H1 (cell line): ENCODE measurements around the gene NAA10. TPM values are rescaled to one million over a fixed set of nuclear protein-coding genes. Genes with fewer than 3 reads are reported as not detected.

ENCODE experiments used
- CTCF ChIA-PET: fragments of 300-600 bp; sonication (Branson Sonifier 250); formaldehyde crosslinking; loops from one replicate; lab custom pipeline; 2021; ENCODE audit not compliant: partially characterized antibody; lab: Charles Lee
- POLR2A ChIA-PET: fragments of 300-600 bp; sonication (Branson Sonifier 250); formaldehyde crosslinking; loops from one replicate; lab custom pipeline; 2021; ENCODE audit warnings: inconsistent platforms; ENCODE audit not compliant: partially characterized antibody; lab: Charles Lee
- DNase-seq, 2 experiments: peaks; one replicate each; pipeline versions ENCODE4 v3.0.0 to v3.0.0-alpha.2; 2010 to 2022; ENCODE audit warnings: low spot score in 2 of 2, low read depth in 1 of 2, mixed read lengths in 1 of 2
- FAIRE-seq: peaks from 2 replicates; lab custom pipeline; 2011; peaks lifted over from hg19 to GRCh38; lab: Jason Lieb, UNC
- H2AFZ ChIP-seq: 2 replicates; pipeline ENCODE4 v1.8.1; 2012; ENCODE audit warnings: low read length, inconsistent platforms
- H2AK5ac ChIP-seq: 2 replicates; pipeline ENCODE4 v1.6.1; 2013; ENCODE audit warnings: low read depth, low read length
- H2BK120ac ChIP-seq: replicated peaks from 2 replicates; pipeline ENCODE3; 2013; ENCODE audit warnings: low read depth, low read length, inconsistent platforms
- H2BK12ac ChIP-seq: 2 replicates; pipeline ENCODE4 v1.6.1; 2013; ENCODE audit warnings: low read depth, low read length
- H2BK15ac ChIP-seq: 2 replicates; pipeline ENCODE4 v1.6.1; 2013; ENCODE audit warnings: low read length
- H2BK20ac ChIP-seq: 2 replicates; pipeline ENCODE4 v1.6.1; 2013; ENCODE audit warnings: low read length
- H2BK5ac ChIP-seq: 2 replicates; pipeline ENCODE4 v1.6.1; 2013; ENCODE audit warnings: low read depth, low read length
- H3K14ac ChIP-seq: 2 replicates; pipeline ENCODE4 v1.6.1; 2013; ENCODE audit warnings: inconsistent platforms; ENCODE audit not compliant: insufficient read length
- H3K18ac ChIP-seq: 2 replicates; pipeline ENCODE4 v1.6.1; 2013; ENCODE audit warnings: low read length; ENCODE audit errors: extremely low read depth
- H3K23ac ChIP-seq: 2 replicates; pipeline ENCODE4 v1.6.1; 2013; ENCODE audit warnings: inconsistent platforms; ENCODE audit not compliant: insufficient read length
- H3K23me2 ChIP-seq: 2 replicates; pipeline ENCODE4 v1.6.1; 2013; ENCODE audit warnings: low read depth, low read length
- H3K27ac ChIP-seq: 2 replicates; pipeline ENCODE4 v1.6.1; 2011; ENCODE audit warnings: low read depth, low read length, inconsistent platforms
- H3K27me3 ChIP-seq, 4 experiments: replicated peaks in 1 of 4; 1 replicate in 1 of 4; 2 replicates in 3 of 4; pipeline versions ENCODE4 v1.6.1 to v1.8.1; 2011 to 2013; ENCODE audit warnings: low read length in 3 of 4, mild to moderate bottlenecking in 3 of 4, inconsistent platforms in 2 of 4, mixed read lengths in 2 of 4, moderate library complexity in 1 of 4; ENCODE audit not compliant: control insufficient read depth in 3 of 4, insufficient read depth in 3 of 4; ENCODE audit errors: extremely low read depth in 1 of 4
- H3K36me3 ChIP-seq, 4 experiments: 2 replicates each; pipeline versions ENCODE4 v1.6.1 to v1.8.1; 2011 to 2013; ENCODE audit warnings: mild to moderate bottlenecking in 4 of 4, low read length in 3 of 4, moderate library complexity in 2 of 4, control low read depth in 1 of 4, inconsistent platforms in 1 of 4; ENCODE audit not compliant: insufficient read depth in 4 of 4, control insufficient read depth in 2 of 4
- H3K4ac ChIP-seq: replicated peaks from 2 replicates; pipeline ENCODE3; 2013; ENCODE audit warnings: low read length, low read depth, mixed read lengths, inconsistent platforms; ENCODE audit not compliant: insufficient read length
- H3K4me1 ChIP-seq, 4 experiments: replicated peaks in 1 of 4; 1 replicate in 1 of 4; 2 replicates in 3 of 4; pipeline versions ENCODE4 v1.6.1 to v1.8.1; 2011 to 2013; ENCODE audit warnings: low read length in 3 of 4, inconsistent platforms in 2 of 4, mixed read lengths in 1 of 4; ENCODE audit not compliant: insufficient read depth in 4 of 4, control insufficient read depth in 3 of 4
- H3K4me2 ChIP-seq, 2 experiments: 2 replicates each; pipeline versions ENCODE4 v1.6.1 to v1.8.1; 2011 to 2013; ENCODE audit warnings: low read depth in 2 of 2, low read length in 2 of 2, control low read depth in 1 of 2, inconsistent platforms in 1 of 2, mild to moderate bottlenecking in 1 of 2; ENCODE audit not compliant: insufficient read depth in 1 of 2
- H3K4me3 ChIP-seq, 4 experiments: fragments of 200-600, 300-600 bp in 1 of 4; sonication (generic), shearing (Covaris generic), sonication (Bioruptor Twin) in 1 of 4; 2 replicates each; pipeline versions ENCODE4 v1.5.1 to v1.8.1; 2011 to 2016; ENCODE audit warnings: low read length in 4 of 4, low read depth in 3 of 4, control low read depth in 2 of 4, inconsistent platforms in 2 of 4, mild to moderate bottlenecking in 2 of 4, mixed read lengths in 1 of 4, moderate library complexity in 1 of 4; ENCODE audit not compliant: insufficient read depth in 2 of 4; ENCODE audit errors: extremely low read depth in 1 of 4
- H3K56ac ChIP-seq: replicated peaks from 2 replicates; pipeline ENCODE3; 2013; ENCODE audit warnings: low read depth, mild to moderate bottlenecking, mixed read lengths, low read length, inconsistent platforms; ENCODE audit not compliant: insufficient read length
- H3K79me1 ChIP-seq: 2 replicates; pipeline ENCODE4 v1.6.1; 2013; ENCODE audit warnings: low read depth, low read length, control low read depth
- H3K79me2 ChIP-seq, 2 experiments: 2 replicates each; pipeline versions ENCODE4 v1.6.1 to v1.8.1; 2012 to 2013; ENCODE audit warnings: low read length in 2 of 2, mild to moderate bottlenecking in 2 of 2, inconsistent platforms in 1 of 2; ENCODE audit not compliant: insufficient read depth in 2 of 2, control insufficient read depth in 1 of 2
- H3K9ac ChIP-seq, 4 experiments: replicated peaks in 1 of 4; 1 replicate in 1 of 4; 2 replicates in 3 of 4; pipeline versions ENCODE4 v1.6.1 to v1.8.1; 2011 to 2013; ENCODE audit warnings: low read depth in 3 of 4, low read length in 3 of 4, control low read depth in 2 of 4, mild to moderate bottlenecking in 2 of 4, moderate library complexity in 2 of 4, inconsistent platforms in 1 of 4; ENCODE audit errors: extremely low read depth in 1 of 4
- H3K9me3 ChIP-seq, 2 experiments: 2 replicates each; pipeline versions ENCODE4 v1.6.1 to v1.8.1; 2012 to 2013; ENCODE audit warnings: mild to moderate bottlenecking in 2 of 2, moderate library complexity in 2 of 2, control low read depth in 1 of 2, inconsistent platforms in 1 of 2, low read depth in 1 of 2, low read length in 1 of 2, mixed read lengths in 1 of 2; ENCODE audit not compliant: insufficient read depth in 2 of 2
- H4K20me1 ChIP-seq, 2 experiments: replicated peaks in 1 of 2; 2 replicates each; pipeline versions ENCODE3 to v1.8.1; 2011 to 2013; ENCODE audit warnings: inconsistent platforms in 2 of 2, low read length in 2 of 2, mild to moderate bottlenecking in 1 of 2; ENCODE audit not compliant: insufficient read depth in 2 of 2, control insufficient read depth in 1 of 2
- H4K5ac ChIP-seq: 2 replicates; pipeline ENCODE4 v1.6.1; 2013; ENCODE audit warnings: low read length, low read depth, mixed read lengths, inconsistent platforms; ENCODE audit not compliant: insufficient read length
- H4K8ac ChIP-seq: 2 replicates; pipeline ENCODE4 v1.8.0; 2013; ENCODE audit warnings: mild to moderate bottlenecking, moderate library complexity, low read length, inconsistent platforms; ENCODE audit not compliant: insufficient read depth; ENCODE audit errors: extremely low read depth
- H4K91ac ChIP-seq: replicated peaks from 2 replicates; pipeline ENCODE3; 2013; ENCODE audit warnings: low read length, mixed read lengths, inconsistent platforms; ENCODE audit not compliant: insufficient read length
- CBX5 ChIP-seq: fragments of 300-800, 300-1000 bp; sonication (generic); IDR thresholded peaks from 2 replicates; pipeline ENCODE4 v1.7.1; 2016; ENCODE audit warnings: antibody characterized with exemption, low read length, low read depth
- JUN ChIP-seq: IDR thresholded peaks from 2 replicates; pipeline ENCODE4 v1.6.1; 2011; ENCODE audit warnings: low read depth, mild to moderate bottlenecking, improper control_type of control experiment, low read length
- JUND ChIP-seq: IDR thresholded peaks from 2 replicates; pipeline ENCODE4 v1.6.1; 2011; ENCODE audit warnings: mild to moderate bottlenecking, improper control_type of control experiment, low read length
- RBBP5 ChIP-seq: IDR thresholded peaks from 2 replicates; pipeline ENCODE4 v1.7.1; 2012; ENCODE audit warnings: low read depth, mild to moderate bottlenecking, inconsistent platforms, low read length, moderate library complexity, borderline replicate concordance
- SP1 ChIP-seq: IDR thresholded peaks from 2 replicates; pipeline ENCODE4 v1.6.1; 2011; ENCODE audit warnings: low read depth, low read length
- SUZ12 ChIP-seq: fragments of 200-600 bp; sonication (generic); IDR thresholded peaks from 2 replicates; pipeline ENCODE4 v1.6.1; 2012; ENCODE audit warnings: mild to moderate bottlenecking, inconsistent platforms, low read length, moderate library complexity, mixed read lengths
- WGBS, 2 experiments: shearing (Covaris generic) in 1 of 2; methylation state at CpG; one replicate each; pipeline versions ENCODE4 v1.1.6 to v1.1.7; 2013 to 2015; ENCODE audit warnings: low lambda C conversion rate in 2 of 2, mixed read lengths in 2 of 2, inconsistent platforms in 1 of 2, low coverage in 1 of 2, missing lambda C conversion rate in 1 of 2; ENCODE audit not compliant: insufficient replicate concordance in 2 of 2, insufficient coverage in 1 of 2, insufficient read length in 1 of 2; ENCODE audit errors: extremely low coverage in 1 of 2, missing lambda C conversion rate in 1 of 2; 5-methylcytosine and 5-hydroxymethylcytosine counted together
- polyA plus RNA-seq, 7 experiments: library from polyadenylated mRNA; depleted of rRNA in 3 of 7; stranded (reverse) in 5 of 7; unstranded in 2 of 7; fragments of >200 nt in 5 of 7; fragments of 200-250 nt in 2 of 7; gene quantifications; 1 replicate in 5 of 7; 2 replicates in 1 of 7; 4 replicates in 1 of 7; pipeline versions ENCODE4 v1.2.1 to v1.2.3, GENCODE V29; 2011 to 2013; ENCODE audit warnings: missing spikeins in 2 of 7, mixed read lengths in 2 of 7
- total RNA-seq: library from RNA; stranded (reverse); fragmentation: NEBNext Ultra II Directional; extraction: Animal tissue kit (Norgen Biotek cat#: 25700); gene quantifications from 2 replicates; pipeline ENCODE4 v1.2.1, GENCODE V29; 2021

NAA10 gene
- total and polyA plus RNA-seq, 2 of the 8 experiments (the other 6 are each of a cell fraction or from before 2014, with no cell fraction given), result 80.4 to 98.8 TPM

GRCh38 chrX:153881281-153881680 lies 53.6 kb downstream of the NAA10 start:
- Histone ChIP-seq H4K8ac (no peak overlapping the region), H3K27me3 (peaks cover 0 to 5% (median 0%) of the 10 kb centered on the region in 4 experiments; a peak in 1 of 7 replicates), H2BK15ac (no peak overlapping the region), H3K36me3 (no peaks in the 10 kb centered on the region), H2AK5ac (no peak overlapping the region), H2BK12ac (no peak overlapping the region), H3K4ac (no peak overlapping the region), H3K4me1 (peaks cover 4 to 52% (median 32%) of the 10 kb centered on the region in 4 experiments), H3K79me1 (no peaks in the 10 kb centered on the region), H3K14ac (no peak overlapping the region), H2BK20ac (no peak overlapping the region), H2BK120ac (no peak overlapping the region), H3K23me2 (peaks cover 5% of the 10 kb centered on the region; the same call in 1 of the 2 replicates), H4K20me1 (peaks cover 0 to 4% of the 10 kb centered on the region in 2 experiments), H3K56ac (no peak overlapping the region), H2BK5ac (no peak overlapping the region), H3K27ac (no peak overlapping the region), H4K91ac (no peak overlapping the region), H4K5ac (no peak overlapping the region), H3K4me2 (no peak overlapping the region; a peak in 1 of 4 replicates), H3K9ac (no peak overlapping the region), H3K18ac (no peak overlapping the region), H3K79me2 (no peaks in the 10 kb centered on the region; a peak in 1 of 4 replicates), H2AFZ (no peak overlapping the region), H3K9me3 (no peaks in the 10 kb centered on the region), H3K23ac (no peak overlapping the region), H3K4me3 (no peak overlapping the region)
- no peak for DNase-seq
- WGBS, 2 experiments, result 94% methylated on average over 7 of the region's 7 CpGs; no CpG with 5 or more reads in 1 of the 2 experiments
- FAIRE-seq, result no peak
- CTCF ChIA-PET, result interaction anchor here (0.5 kb wide), 1 partner anchor 270 kb away, joined by 3 read pairs; no protein-coding TSS in a partner anchor
- POLR2A ChIA-PET, result no interaction called here
- TF ChIP-seq JUN (no peak), JUND (no peak), SP1 (no peak), CBX5 (no peak), SUZ12 (no peak), RBBP5 (no peak)
